NCI-H510A (cell line): ENCODE results near the gene MXI1.
"Not testable (repeated sequence)": the region's sequence is repeated elsewhere in the genome, so short reads cannot be mapped to it uniquely, and the experiment has no call there.

Experiments
- DNase-seq: peaks from one replicate; lab custom pipeline; 2025; lab: John Stamatoyannopoulos, UW

The MXI1 gene

GRCh38 chr10:110241841-110242240, 34.4 kb downstream of the MXI1 start:
- DNase-seq: no peak

GRCh38 chr10:110242511-110242910, 35.1 kb downstream of the MXI1 start:
- no peak for DNase-seq

DNA sequence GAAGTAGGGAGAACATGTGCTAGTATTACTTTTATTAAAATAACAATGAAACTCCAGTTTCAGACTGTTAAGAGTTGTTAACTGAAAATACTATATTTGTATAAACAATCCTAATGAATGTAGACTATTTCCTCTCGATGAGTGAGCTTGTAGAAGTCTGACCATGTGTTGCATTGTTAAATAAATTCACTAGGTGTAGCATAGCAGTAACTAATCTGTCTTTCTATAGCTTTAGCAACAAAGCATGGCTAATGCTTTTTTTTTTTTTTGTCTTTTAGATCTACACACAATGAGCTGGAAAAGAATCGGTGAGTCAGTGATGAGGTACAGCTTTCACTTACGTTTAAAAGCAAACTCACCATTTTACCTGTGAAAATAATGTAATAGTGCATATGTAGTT, 37.1 kb downstream of the MXI1 start:
- DNase-seq: no peak

GRCh38 chr10:110247833-110248232, 40.4 kb downstream of the MXI1 start:
- not testable (repeated sequence) for DNase-seq

- DNase-seq: not testable (repeated sequence)
Measured at GRCh38 chr10:110249489-110249888, 42.1 kb downstream of the MXI1 start.

DNA sequence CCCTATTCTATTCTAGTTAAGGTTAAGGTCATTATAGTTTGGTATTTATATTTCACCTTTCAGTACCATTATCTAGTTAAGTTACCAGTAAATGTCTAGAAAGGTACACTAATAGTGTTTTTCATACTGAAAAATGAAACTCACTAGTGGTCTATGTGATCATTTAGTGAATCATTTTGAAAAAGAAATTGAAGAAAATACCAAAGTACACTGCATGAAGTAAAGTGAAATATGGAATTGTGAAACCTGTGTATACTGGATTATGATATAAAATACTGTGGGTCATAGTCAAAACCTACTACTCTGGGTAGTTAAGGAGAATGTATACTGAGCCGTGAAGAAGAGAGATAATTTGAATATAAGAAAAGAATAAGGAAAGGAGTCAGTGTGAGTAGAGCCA, 44.0 kb downstream of the MXI1 start:
- DNase-seq: not testable (repeated sequence)

GRCh38 chr10:110252151-110252550, 44.7 kb downstream of the MXI1 start:
- no peak for DNase-seq

DNA sequence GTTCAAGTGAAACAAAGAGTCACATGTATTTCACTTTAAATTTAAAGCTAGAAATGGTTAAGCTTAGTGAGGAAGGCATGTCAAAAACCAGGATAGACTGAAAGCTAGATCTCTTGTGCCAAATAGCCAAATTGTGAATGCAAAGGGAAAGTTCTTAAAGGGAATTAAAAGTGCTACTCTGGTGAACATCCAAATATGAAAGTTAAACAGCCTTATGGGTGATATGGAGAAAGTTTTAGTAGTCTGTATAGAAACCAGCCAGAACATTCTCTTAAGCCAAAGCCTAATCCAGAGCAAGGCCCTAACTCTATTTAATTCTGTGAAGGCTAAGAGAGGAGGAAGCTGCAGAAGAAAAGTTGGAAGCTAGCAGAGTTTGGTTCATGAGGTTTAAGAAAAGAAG, 47.1 kb downstream of the MXI1 start:
- no peak for DNase-seq

DNA sequence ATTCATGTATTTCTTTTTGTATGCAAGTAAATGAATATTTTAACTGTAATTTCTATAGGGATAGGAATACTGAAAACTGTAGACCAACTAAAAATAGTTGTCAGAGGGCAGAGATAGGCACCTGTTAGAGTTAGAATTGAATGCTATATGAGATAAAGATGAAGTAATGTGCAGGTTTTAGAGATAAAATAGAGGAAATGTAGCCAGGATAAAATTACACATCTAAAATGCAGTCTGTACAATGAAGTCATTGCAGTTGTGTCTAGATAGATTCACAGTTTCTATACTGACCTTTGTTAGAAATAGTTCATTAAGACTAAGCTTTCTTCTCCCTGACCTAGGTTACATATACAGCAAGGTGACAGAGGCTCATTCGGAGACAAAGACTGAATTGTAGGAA, 51.1 kb downstream of the MXI1 start:
- no peak for DNase-seq

GRCh38 chr10:110259317-110259716, 51.9 kb downstream of the MXI1 start:
- no peak for DNase-seq

GRCh38 chr10:110260746-110261477, 53.5 kb downstream of the MXI1 start:
- no peak for DNase-seq

GRCh38 chr10:110263164-110263563, 55.8 kb downstream of the MXI1 start:
- DNase-seq: no peak

- DNase-seq: no peak
Measured at GRCh38 chr10:110265573-110266193, 58.3 kb downstream of the MXI1 start.

DNA sequence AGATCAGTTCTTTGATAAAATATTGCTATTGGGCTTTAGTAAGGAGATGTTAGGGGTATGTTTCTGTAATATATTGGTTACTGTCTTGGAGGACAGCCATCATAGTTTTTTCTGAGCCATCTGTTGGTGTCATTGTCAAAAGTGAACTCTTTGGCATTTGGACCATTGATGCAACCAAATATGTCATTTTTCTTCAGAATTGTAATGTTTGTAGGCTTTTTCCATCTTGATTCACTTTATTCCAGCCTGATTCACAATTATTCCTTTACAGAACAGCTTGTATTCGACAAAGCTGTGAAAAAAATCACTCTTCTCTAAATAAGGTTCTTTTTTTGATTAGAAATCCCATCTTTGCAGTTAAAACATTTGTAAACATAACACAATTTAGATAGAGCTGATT, 59.9 kb downstream of the MXI1 start:
- no peak for DNase-seq

- DNase-seq: no peak
Measured at GRCh38 chr10:110268442-110268841, 61.0 kb downstream of the MXI1 start.

DNA sequence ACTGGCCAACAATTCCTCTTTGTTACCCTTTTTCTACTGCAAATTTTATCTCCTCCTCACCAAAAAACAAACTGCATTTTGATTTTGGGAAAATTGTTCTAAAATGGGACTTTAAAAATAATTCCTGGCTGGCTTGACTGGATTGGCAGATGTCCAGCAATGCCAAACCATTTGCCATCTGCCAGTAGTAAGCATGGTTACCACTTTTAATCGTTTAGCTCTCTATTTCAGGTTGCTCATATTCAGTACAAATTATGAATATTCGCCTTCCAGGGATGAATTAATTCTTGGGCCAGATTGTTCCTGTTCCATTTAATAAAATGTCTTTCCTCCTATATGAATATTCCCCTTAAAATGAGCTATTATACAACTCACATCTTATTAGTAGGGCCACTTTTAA, 61.6 kb downstream of the MXI1 start:
- no peak for DNase-seq

DNA sequence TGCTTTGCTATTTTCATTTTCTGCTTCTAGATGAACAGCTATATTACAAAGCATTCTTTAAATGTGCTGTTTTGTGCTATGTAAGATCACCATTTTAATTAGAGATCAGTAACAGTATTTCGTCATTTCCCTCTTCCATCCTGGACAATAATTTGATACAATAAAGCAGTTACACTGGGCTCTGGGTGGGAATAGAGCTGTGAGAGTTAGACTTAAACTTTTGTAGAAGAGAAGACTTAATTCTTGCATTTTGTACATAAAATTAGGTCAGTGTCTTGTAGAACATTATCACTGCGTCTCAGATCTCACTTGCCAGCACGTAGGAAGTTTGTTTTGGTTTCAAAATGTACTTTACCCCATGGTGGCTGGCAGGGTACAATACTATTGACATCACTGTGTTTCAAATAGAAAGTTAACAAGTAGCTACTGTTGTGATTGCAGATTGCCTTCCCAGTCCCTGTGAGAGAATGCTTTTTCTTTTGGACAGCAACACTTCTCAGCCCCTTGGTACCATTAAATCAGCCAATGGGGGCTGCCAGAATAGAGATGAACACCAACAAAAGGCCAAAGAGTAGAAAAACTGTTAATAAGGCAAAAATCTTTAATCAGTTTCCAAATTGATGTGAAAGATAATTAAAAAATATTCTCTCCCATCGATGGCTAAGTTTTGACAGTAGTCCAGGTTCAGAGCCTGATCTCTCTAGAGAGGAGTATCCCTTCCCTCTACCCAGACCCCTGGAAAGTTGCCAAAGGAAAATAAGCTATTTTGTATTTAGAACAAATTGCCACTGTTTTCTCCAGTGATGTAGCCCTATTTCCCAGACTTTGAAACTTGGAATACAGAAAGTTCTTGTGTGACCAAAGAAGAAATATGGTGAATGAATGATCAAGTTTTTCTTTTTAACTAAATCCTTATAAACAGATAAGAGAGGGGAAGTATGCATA, 62.2 kb downstream of the MXI1 start:
- no peak for DNase-seq

GRCh38 chr10:110272995-110273394, 65.6 kb downstream of the MXI1 start:
- not testable (repeated sequence) for DNase-seq

- no peak for DNase-seq
Measured at GRCh38 chr10:110273474-110273873, 66.1 kb downstream of the MXI1 start.

DNA sequence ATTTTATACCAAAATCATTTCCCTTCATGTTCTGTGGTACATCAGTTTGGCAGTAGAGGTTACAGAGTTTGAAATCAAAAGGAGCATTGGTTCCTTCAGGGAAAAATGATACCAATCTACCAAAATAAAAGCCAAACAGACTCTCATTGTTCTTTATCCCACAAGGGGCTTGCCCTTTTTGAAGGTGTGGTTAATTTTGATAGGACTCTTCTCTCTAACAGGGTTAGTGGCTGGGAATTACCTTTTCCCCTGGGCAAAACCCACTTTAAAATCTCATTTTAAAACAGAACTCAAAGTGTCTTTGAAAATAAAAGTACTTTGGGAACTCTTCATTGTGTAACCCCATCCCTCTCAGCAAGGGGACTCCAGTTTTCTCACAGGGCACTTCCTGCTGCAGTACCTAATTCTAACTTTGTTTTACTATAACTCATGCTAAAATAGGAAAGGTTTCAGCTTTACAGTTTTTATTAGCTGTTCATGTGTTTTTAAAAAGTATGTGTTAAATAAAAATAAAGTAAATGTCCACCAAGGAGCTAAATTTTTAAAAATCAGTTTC, 66.7 kb downstream of the MXI1 start:
- DNase-seq: no peak

GRCh38 chr10:110274647-110275046, 67.2 kb downstream of the MXI1 start:
- no peak for DNase-seq

GRCh38 chr10:110275128-110275729, 67.8 kb downstream of the MXI1 start:
- DNase-seq: no peak
